OCI-LY1 (cell line): ENCODE data around the gene ADAT3.

ENCODE experiments used
- CTCF ChIP-seq: fragments of 200-600 bp; sonication (generic), shearing (Covaris generic); IDR thresholded peaks from 2 replicates; pipeline ENCODE4 v1.5.1; 2017; ENCODE audit warnings: mild to moderate bottlenecking, antibody characterized with exemption, low read length, moderate library complexity, mixed read lengths
- EZH2 ChIP-seq: fragments of 200-600 bp; sonication (generic), shearing (Covaris generic); IDR thresholded peaks from 2 replicates; pipeline ENCODE4 v1.8.0; 2017; ENCODE audit warnings: borderline replicate concordance, mixed run types, mild to moderate bottlenecking, antibody characterized with exemption, low read length, moderate library complexity, mixed read lengths

GRCh38 chr19:1874554-1875185 lies 30.5 kb upstream of the ADAT3 start:
- TF ChIP-seq CTCF, result no peak
- no peak for TF ChIP-seq EZH2
